ENCODE data around the gene NEMF.
"Not testable (repeated sequence)": the region's sequence is repeated elsewhere in the genome, so short reads cannot be mapped to it uniquely, and the experiment has no call there.

The NEMF gene

GRCh38 chr14:49745191-49745590 lies 107.4 kb downstream of the NEMF start:
- DNase-seq = no peak

GRCh38 chr14:49735669-49736068 lies 116.9 kb downstream of the NEMF start:
- DNase-seq = not testable (repeated sequence)

- DNase-seq = no peak
These were observed 118.8 kb downstream of the NEMF start for GRCh38 chr14:49733836-49734235.

GRCh38 chr14:49732896-49733295 lies 119.7 kb downstream of the NEMF start:
- DNase-seq = no peak
